H1 (cell line): ENCODE results near the gene SHISA9. TPM values are rescaled to one million over a fixed set of nuclear protein-coding genes. Genes with fewer than 3 reads are reported as not detected.

ENCODE experiments used
- CTCF ChIA-PET: fragments of 300-600 bp; sonication (Branson Sonifier 250); formaldehyde crosslinking; loops from one replicate; lab custom pipeline; 2021; ENCODE audit not compliant: partially characterized antibody; lab: Charles Lee
- POLR2A ChIA-PET: fragments of 300-600 bp; sonication (Branson Sonifier 250); formaldehyde crosslinking; loops from one replicate; lab custom pipeline; 2021; ENCODE audit warnings: inconsistent platforms; ENCODE audit not compliant: partially characterized antibody; lab: Charles Lee
- DNase-seq, 2 experiments: peaks; one replicate each; pipeline versions ENCODE4 v3.0.0 to v3.0.0-alpha.2; 2010 to 2022; ENCODE audit warnings: low spot score in 2 of 2, low read depth in 1 of 2, mixed read lengths in 1 of 2
- FAIRE-seq: peaks from 2 replicates; lab custom pipeline; 2011; peaks lifted over from hg19 to GRCh38; lab: Jason Lieb, UNC
- H2AFZ ChIP-seq: 2 replicates; pipeline ENCODE4 v1.8.1; 2012; ENCODE audit warnings: low read length, inconsistent platforms
- H2AK5ac ChIP-seq: 2 replicates; pipeline ENCODE4 v1.6.1; 2013; ENCODE audit warnings: low read depth, low read length
- H2BK120ac ChIP-seq: replicated peaks from 2 replicates; pipeline ENCODE3; 2013; ENCODE audit warnings: low read depth, low read length, inconsistent platforms
- H2BK12ac ChIP-seq: 2 replicates; pipeline ENCODE4 v1.6.1; 2013; ENCODE audit warnings: low read depth, low read length
- H2BK15ac ChIP-seq: 2 replicates; pipeline ENCODE4 v1.6.1; 2013; ENCODE audit warnings: low read length
- H2BK20ac ChIP-seq: 2 replicates; pipeline ENCODE4 v1.6.1; 2013; ENCODE audit warnings: low read length
- H2BK5ac ChIP-seq: 2 replicates; pipeline ENCODE4 v1.6.1; 2013; ENCODE audit warnings: low read depth, low read length
- H3K14ac ChIP-seq: 2 replicates; pipeline ENCODE4 v1.6.1; 2013; ENCODE audit warnings: inconsistent platforms; ENCODE audit not compliant: insufficient read length
- H3K18ac ChIP-seq: 2 replicates; pipeline ENCODE4 v1.6.1; 2013; ENCODE audit warnings: low read length; ENCODE audit errors: extremely low read depth
- H3K23ac ChIP-seq: 2 replicates; pipeline ENCODE4 v1.6.1; 2013; ENCODE audit warnings: inconsistent platforms; ENCODE audit not compliant: insufficient read length
- H3K23me2 ChIP-seq: 2 replicates; pipeline ENCODE4 v1.6.1; 2013; ENCODE audit warnings: low read depth, low read length
- H3K27ac ChIP-seq: 2 replicates; pipeline ENCODE4 v1.6.1; 2011; ENCODE audit warnings: low read depth, low read length, inconsistent platforms
- H3K27me3 ChIP-seq, 4 experiments: replicated peaks in 1 of 4; 1 replicate in 1 of 4; 2 replicates in 3 of 4; pipeline versions ENCODE4 v1.6.1 to v1.8.1; 2011 to 2013; ENCODE audit warnings: low read length in 3 of 4, mild to moderate bottlenecking in 3 of 4, inconsistent platforms in 2 of 4, mixed read lengths in 2 of 4, moderate library complexity in 1 of 4; ENCODE audit not compliant: control insufficient read depth in 3 of 4, insufficient read depth in 3 of 4; ENCODE audit errors: extremely low read depth in 1 of 4
- H3K36me3 ChIP-seq, 4 experiments: 2 replicates each; pipeline versions ENCODE4 v1.6.1 to v1.8.1; 2011 to 2013; ENCODE audit warnings: mild to moderate bottlenecking in 4 of 4, low read length in 3 of 4, moderate library complexity in 2 of 4, control low read depth in 1 of 4, inconsistent platforms in 1 of 4; ENCODE audit not compliant: insufficient read depth in 4 of 4, control insufficient read depth in 2 of 4
- H3K4ac ChIP-seq: replicated peaks from 2 replicates; pipeline ENCODE3; 2013; ENCODE audit warnings: low read length, low read depth, mixed read lengths, inconsistent platforms; ENCODE audit not compliant: insufficient read length
- H3K4me1 ChIP-seq, 4 experiments: replicated peaks in 1 of 4; 1 replicate in 1 of 4; 2 replicates in 3 of 4; pipeline versions ENCODE4 v1.6.1 to v1.8.1; 2011 to 2013; ENCODE audit warnings: low read length in 3 of 4, inconsistent platforms in 2 of 4, mixed read lengths in 1 of 4; ENCODE audit not compliant: insufficient read depth in 4 of 4, control insufficient read depth in 3 of 4
- H3K4me2 ChIP-seq, 2 experiments: 2 replicates each; pipeline versions ENCODE4 v1.6.1 to v1.8.1; 2011 to 2013; ENCODE audit warnings: low read depth in 2 of 2, low read length in 2 of 2, control low read depth in 1 of 2, inconsistent platforms in 1 of 2, mild to moderate bottlenecking in 1 of 2; ENCODE audit not compliant: insufficient read depth in 1 of 2
- H3K4me3 ChIP-seq, 4 experiments: fragments of 200-600, 300-600 bp in 1 of 4; sonication (generic), shearing (Covaris generic), sonication (Bioruptor Twin) in 1 of 4; 2 replicates each; pipeline versions ENCODE4 v1.5.1 to v1.8.1; 2011 to 2016; ENCODE audit warnings: low read length in 4 of 4, low read depth in 3 of 4, control low read depth in 2 of 4, inconsistent platforms in 2 of 4, mild to moderate bottlenecking in 2 of 4, mixed read lengths in 1 of 4, moderate library complexity in 1 of 4; ENCODE audit not compliant: insufficient read depth in 2 of 4; ENCODE audit errors: extremely low read depth in 1 of 4
- H3K56ac ChIP-seq: replicated peaks from 2 replicates; pipeline ENCODE3; 2013; ENCODE audit warnings: low read depth, mild to moderate bottlenecking, mixed read lengths, low read length, inconsistent platforms; ENCODE audit not compliant: insufficient read length
- H3K79me1 ChIP-seq: 2 replicates; pipeline ENCODE4 v1.6.1; 2013; ENCODE audit warnings: low read depth, low read length, control low read depth
- H3K79me2 ChIP-seq, 2 experiments: 2 replicates each; pipeline versions ENCODE4 v1.6.1 to v1.8.1; 2012 to 2013; ENCODE audit warnings: low read length in 2 of 2, mild to moderate bottlenecking in 2 of 2, inconsistent platforms in 1 of 2; ENCODE audit not compliant: insufficient read depth in 2 of 2, control insufficient read depth in 1 of 2
- H3K9ac ChIP-seq, 4 experiments: replicated peaks in 1 of 4; 1 replicate in 1 of 4; 2 replicates in 3 of 4; pipeline versions ENCODE4 v1.6.1 to v1.8.1; 2011 to 2013; ENCODE audit warnings: low read depth in 3 of 4, low read length in 3 of 4, control low read depth in 2 of 4, mild to moderate bottlenecking in 2 of 4, moderate library complexity in 2 of 4, inconsistent platforms in 1 of 4; ENCODE audit errors: extremely low read depth in 1 of 4
- H3K9me3 ChIP-seq, 2 experiments: 2 replicates each; pipeline versions ENCODE4 v1.6.1 to v1.8.1; 2012 to 2013; ENCODE audit warnings: mild to moderate bottlenecking in 2 of 2, moderate library complexity in 2 of 2, control low read depth in 1 of 2, inconsistent platforms in 1 of 2, low read depth in 1 of 2, low read length in 1 of 2, mixed read lengths in 1 of 2; ENCODE audit not compliant: insufficient read depth in 2 of 2
- H4K20me1 ChIP-seq, 2 experiments: replicated peaks in 1 of 2; 2 replicates each; pipeline versions ENCODE3 to v1.8.1; 2011 to 2013; ENCODE audit warnings: inconsistent platforms in 2 of 2, low read length in 2 of 2, mild to moderate bottlenecking in 1 of 2; ENCODE audit not compliant: insufficient read depth in 2 of 2, control insufficient read depth in 1 of 2
- H4K5ac ChIP-seq: 2 replicates; pipeline ENCODE4 v1.6.1; 2013; ENCODE audit warnings: low read length, low read depth, mixed read lengths, inconsistent platforms; ENCODE audit not compliant: insufficient read length
- H4K8ac ChIP-seq: 2 replicates; pipeline ENCODE4 v1.8.0; 2013; ENCODE audit warnings: mild to moderate bottlenecking, moderate library complexity, low read length, inconsistent platforms; ENCODE audit not compliant: insufficient read depth; ENCODE audit errors: extremely low read depth
- H4K91ac ChIP-seq: replicated peaks from 2 replicates; pipeline ENCODE3; 2013; ENCODE audit warnings: low read length, mixed read lengths, inconsistent platforms; ENCODE audit not compliant: insufficient read length
- BCL11A ChIP-seq, 2 experiments: IDR thresholded peaks; one replicate each; pipeline ENCODE4 v1.6.1; 2011; ENCODE audit warnings: low read depth in 2 of 2, low read length in 2 of 2, mild to moderate bottlenecking in 2 of 2
- CBX5 ChIP-seq: fragments of 300-800, 300-1000 bp; sonication (generic); IDR thresholded peaks from 2 replicates; pipeline ENCODE4 v1.7.1; 2016; ENCODE audit warnings: antibody characterized with exemption, low read length, low read depth
- E2F6 ChIP-seq: IDR thresholded peaks from 2 replicates; pipeline ENCODE4 v1.6.1; 2012; ENCODE audit warnings: inconsistent platforms
- KDM5A ChIP-seq: fragments of 200-600 bp; IDR thresholded peaks from 2 replicates; pipeline ENCODE4 v1.7.1; 2012; ENCODE audit warnings: mild to moderate bottlenecking, low read length, inconsistent platforms, mixed read lengths
- RAD21 ChIP-seq, 2 experiments: IDR thresholded peaks in 1 of 2; conservative IDR thresholded peaks in 1 of 2; 2 replicates each; pipeline ENCODE4 v1.6.1; 2011; ENCODE audit warnings: low read depth in 2 of 2, low read length in 2 of 2, improper control_type of control experiment in 1 of 2, inconsistent platforms in 1 of 2, mild to moderate bottlenecking in 1 of 2, moderate library complexity in 1 of 2
- SIX5 ChIP-seq: IDR thresholded peaks from 2 replicates; pipeline ENCODE4 v1.6.1; 2011; ENCODE audit warnings: mild to moderate bottlenecking, low read depth, low read length
- SUZ12 ChIP-seq: fragments of 200-600 bp; sonication (generic); IDR thresholded peaks from 2 replicates; pipeline ENCODE4 v1.6.1; 2012; ENCODE audit warnings: mild to moderate bottlenecking, inconsistent platforms, low read length, moderate library complexity, mixed read lengths
- TEAD4 ChIP-seq: IDR thresholded peaks from 2 replicates; pipeline ENCODE4 v1.6.1; 2012; ENCODE audit warnings: low read depth, low read length, inconsistent platforms, mixed read lengths
- WGBS, 2 experiments: shearing (Covaris generic) in 1 of 2; methylation state at CpG; one replicate each; pipeline versions ENCODE4 v1.1.6 to v1.1.7; 2013 to 2015; ENCODE audit warnings: low lambda C conversion rate in 2 of 2, mixed read lengths in 2 of 2, inconsistent platforms in 1 of 2, low coverage in 1 of 2, missing lambda C conversion rate in 1 of 2; ENCODE audit not compliant: insufficient replicate concordance in 2 of 2, insufficient coverage in 1 of 2, insufficient read length in 1 of 2; ENCODE audit errors: extremely low coverage in 1 of 2, missing lambda C conversion rate in 1 of 2; 5-methylcytosine and 5-hydroxymethylcytosine counted together
- polyA plus RNA-seq, 7 experiments: library from polyadenylated mRNA; depleted of rRNA in 3 of 7; stranded (reverse) in 5 of 7; unstranded in 2 of 7; fragments of >200 nt in 5 of 7; fragments of 200-250 nt in 2 of 7; gene quantifications; 1 replicate in 5 of 7; 2 replicates in 1 of 7; 4 replicates in 1 of 7; pipeline versions ENCODE4 v1.2.1 to v1.2.3, GENCODE V29; 2011 to 2013; ENCODE audit warnings: missing spikeins in 2 of 7, mixed read lengths in 2 of 7
- total RNA-seq: library from RNA; stranded (reverse); fragmentation: NEBNext Ultra II Directional; extraction: Animal tissue kit (Norgen Biotek cat#: 25700); gene quantifications from 2 replicates; pipeline ENCODE4 v1.2.1, GENCODE V29; 2021

SHISA9 gene
- total and polyA plus RNA-seq, 2 of the 8 experiments (the other 6 are each of a cell fraction or from before 2014, with no cell fraction given), result 25.6 to 39.8 TPM

- H2AK5ac ChIP-seq, result no peak overlapping the region
- H3K56ac ChIP-seq, result no peak overlapping the region
- no peak overlapping the region for H3K4ac ChIP-seq
- peaks cover 0 to 34% of the 10 kb centered on the region in 2 experiments; a peak in 2 of 4 replicates for H3K79me2 ChIP-seq
- H3K18ac ChIP-seq, result no peak overlapping the region
- H2BK20ac ChIP-seq, result no peak overlapping the region
- H2BK15ac ChIP-seq, result no peak overlapping the region
- no peaks in the 10 kb centered on the region; the same call in 1 of the 2 replicates for H3K23me2 ChIP-seq
- DNase-seq (no peak), FAIRE-seq (no peak)
- no peak overlapping the region for H3K27ac ChIP-seq
- H4K91ac ChIP-seq, result no peak overlapping the region
- peaks cover 0 to 4% (median 3%) of the 10 kb centered on the region in 4 experiments; a peak in 3 of 7 replicates for H3K4me1 ChIP-seq
- no peak overlapping the region for H3K4me3 ChIP-seq
- H2BK12ac ChIP-seq, result no peak overlapping the region
- no peak overlapping the region for H3K23ac ChIP-seq
- H3K9ac ChIP-seq, result no peak overlapping the region
- ChIA-PET CTCF (interaction anchor here (1.2 kb wide), 1 partner anchor 197 kb away, joined by 4 read pairs; no protein-coding TSS in a partner anchor), POLR2A (interaction anchor here (1.4 kb wide), 1 partner anchor 8 kb away, joined by 3 read pairs; no protein-coding TSS in a partner anchor)
- no peak overlapping the region for H3K4me2 ChIP-seq
- peaks cover 0 to 2% of the 10 kb centered on the region in 2 experiments; a peak in 3 of 4 replicates for H3K9me3 ChIP-seq
- H3K27me3 ChIP-seq, result no peaks in the 10 kb centered on the region
- no peak overlapping the region for H4K8ac ChIP-seq
- peaks cover 4% of the 10 kb centered on the region; the same call in 1 of the 2 replicates for H3K79me1 ChIP-seq
- H2BK120ac ChIP-seq, result no peak overlapping the region
- no peak overlapping the region for H2BK5ac ChIP-seq
- WGBS, 2 experiments, result 92% methylated on average over 5 of the region's 5 CpGs; no CpG with 5 or more reads in 1 of the 2 experiments
- no peak overlapping the region for H3K14ac ChIP-seq
- no peak overlapping the region for H4K5ac ChIP-seq
- peaks cover 0 to 1% of the 10 kb centered on the region in 2 experiments for H4K20me1 ChIP-seq
- no peak overlapping the region for H2AFZ ChIP-seq
- H3K36me3 ChIP-seq, result no peaks in the 10 kb centered on the region
- TF ChIP-seq RAD21 (IDR thresholded peaks at IDR 0.05 in 1 of 2, conservative IDR thresholded peaks at IDR 0.05 in 1 of 2; ENCODE audit: low read depth in 2 of 2, low read length in 2 of 2), result no peak
- TF ChIP-seq SUZ12, result no peak
- TF ChIP-seq E2F6, result no peak
- no peak for TF ChIP-seq SIX5
- no peak for TF ChIP-seq CBX5
- no peak for TF ChIP-seq TEAD4
- TF ChIP-seq BCL11A (IDR thresholded peaks at IDR 0.05; ENCODE audit: low read depth in 2 of 2, low read length in 2 of 2), result no peak
- no peak for TF ChIP-seq KDM5A
These were observed 203.4 kb downstream of the SHISA9 start for GRCh38 chr16:13104772-13105171.
